ENCODE measurements around the gene GHRHR. TPM values are rescaled to one million over a fixed set of nuclear protein-coding genes. Genes with fewer than 3 reads are reported as not detected.

The GHRHR gene
- total RNA-seq: not detected

GRCh38 chr7:30963842-30964241, at the start of gene GHRHR:
TSS of gene GHRHR (plus strand) at chr7:30963953. CDS start at chr7:30964069, 116 bp downstream.
- H3K9me3 Mint-ChIP-seq (ENCODE audit: insufficient read depth): no peaks in the 10 kb centered on the region
- H3K4me3 Mint-ChIP-seq: no peak within 1 kb of the TSS
- DNase-seq (no peak), ATAC-seq (no peak)
- peaks cover 7% of the 10 kb centered on the region for H3K27me3 Mint-ChIP-seq (ENCODE audit: low read depth)
- H3K27ac Mint-ChIP-seq: no peak within 1 kb of the TSS
- no peaks in the 10 kb centered on the region for H3K36me3 Mint-ChIP-seq (ENCODE audit: low read depth)
- CTCF ChIA-PET: no interaction called here
- H3K4me1 Mint-ChIP-seq (ENCODE audit: low read depth): peaks cover 2% of the 10 kb centered on the region
- POLR2A ChIA-PET: no interaction called here

- DNase-seq (no peak), ATAC-seq (no peak)
- H3K36me3 Mint-ChIP-seq (ENCODE audit: low read depth): no peaks in the 10 kb centered on the region
- CTCF ChIA-PET: no interaction called here
- no peak overlapping the region for H3K4me3 Mint-ChIP-seq
- no peak overlapping the region for H3K27ac Mint-ChIP-seq
- H3K9me3 Mint-ChIP-seq (ENCODE audit: insufficient read depth): no peaks in the 10 kb centered on the region
- POLR2A ChIA-PET: no interaction called here
- no peaks in the 10 kb centered on the region for H3K4me1 Mint-ChIP-seq (ENCODE audit: low read depth)
- no peaks in the 10 kb centered on the region for H3K27me3 Mint-ChIP-seq (ENCODE audit: low read depth)
Observed at GRCh38 chr7:30914596-30914995, 49.2 kb upstream of the GHRHR start.

GRCh38 chr7:30915005-30915601, 48.6 kb upstream of the GHRHR start:
- ChIA-PET CTCF (no interaction called here), POLR2A (no interaction called here)
- Mint-ChIP-seq H3K27ac (no peak overlapping the region), H3K9me3 (ENCODE audit: insufficient read depth) (no peaks in the 10 kb centered on the region), H3K36me3 (ENCODE audit: low read depth) (no peaks in the 10 kb centered on the region), H3K4me1 (ENCODE audit: low read depth) (no peaks in the 10 kb centered on the region), H3K4me3 (no peak overlapping the region), H3K27me3 (ENCODE audit: low read depth) (no peaks in the 10 kb centered on the region)
- ATAC-seq (no peak), DNase-seq (no peak)

GRCh38 chr7:30915751-30916150, 48.0 kb upstream of the GHRHR start:
- Mint-ChIP-seq H3K4me3 (no peak overlapping the region), H3K4me1 (ENCODE audit: low read depth) (no peaks in the 10 kb centered on the region), H3K27ac (no peak overlapping the region), H3K36me3 (ENCODE audit: low read depth) (no peaks in the 10 kb centered on the region), H3K27me3 (ENCODE audit: low read depth) (no peaks in the 10 kb centered on the region), H3K9me3 (ENCODE audit: insufficient read depth) (no peaks in the 10 kb centered on the region)
- DNase-seq: no peak
- ChIA-PET POLR2A (no interaction called here), CTCF (no interaction called here)
- no peak for ATAC-seq

GRCh38 chr7:30916255-30916654, 47.5 kb upstream of the GHRHR start:
- Mint-ChIP-seq H3K9me3 (ENCODE audit: insufficient read depth) (no peaks in the 10 kb centered on the region), H3K36me3 (ENCODE audit: low read depth) (no peaks in the 10 kb centered on the region), H3K27me3 (ENCODE audit: low read depth) (no peaks in the 10 kb centered on the region), H3K4me3 (no peak overlapping the region), H3K4me1 (ENCODE audit: low read depth) (no peaks in the 10 kb centered on the region), H3K27ac (no peak overlapping the region)
- ChIA-PET CTCF (no interaction called here), POLR2A (no interaction called here)
- no peak for DNase-seq
- no peak for ATAC-seq

GRCh38 chr7:30916767-30917166, 47.0 kb upstream of the GHRHR start:
- ChIA-PET CTCF (no interaction called here), POLR2A (no interaction called here)
- no peaks in the 10 kb centered on the region for H3K27me3 Mint-ChIP-seq (ENCODE audit: low read depth)
- H3K4me1 Mint-ChIP-seq (ENCODE audit: low read depth): no peaks in the 10 kb centered on the region
- no peak overlapping the region for H3K27ac Mint-ChIP-seq
- H3K4me3 Mint-ChIP-seq: no peak overlapping the region
- no peaks in the 10 kb centered on the region for H3K36me3 Mint-ChIP-seq (ENCODE audit: low read depth)
- H3K9me3 Mint-ChIP-seq (ENCODE audit: insufficient read depth): no peaks in the 10 kb centered on the region
- DNase-seq (no peak), ATAC-seq (no peak)

GRCh38 chr7:30917216-30917893, 46.4 kb upstream of the GHRHR start:
- CTCF ChIA-PET: no interaction called here
- DNase-seq (no peak), ATAC-seq (no peak)
- no peak overlapping the region for H3K4me3 Mint-ChIP-seq
- no peaks in the 10 kb centered on the region for H3K4me1 Mint-ChIP-seq (ENCODE audit: low read depth)
- no peaks in the 10 kb centered on the region for H3K27me3 Mint-ChIP-seq (ENCODE audit: low read depth)
- H3K27ac Mint-ChIP-seq: no peak overlapping the region
- H3K36me3 Mint-ChIP-seq (ENCODE audit: low read depth): no peaks in the 10 kb centered on the region
- no peaks in the 10 kb centered on the region for H3K9me3 Mint-ChIP-seq (ENCODE audit: insufficient read depth)
- POLR2A ChIA-PET: no interaction called here

GRCh38 chr7:30918676-30919075, 45.1 kb upstream of the GHRHR start:
- H3K36me3 Mint-ChIP-seq (ENCODE audit: low read depth): no peaks in the 10 kb centered on the region
- DNase-seq (no peak), ATAC-seq (no peak)
- H3K27ac Mint-ChIP-seq: no peak overlapping the region
- H3K4me3 Mint-ChIP-seq: no peak overlapping the region
- POLR2A ChIA-PET: no interaction called here
- no peaks in the 10 kb centered on the region for H3K4me1 Mint-ChIP-seq (ENCODE audit: low read depth)
- H3K27me3 Mint-ChIP-seq (ENCODE audit: low read depth): no peaks in the 10 kb centered on the region
- H3K9me3 Mint-ChIP-seq (ENCODE audit: insufficient read depth): no peaks in the 10 kb centered on the region
- CTCF ChIA-PET: no interaction called here

- ATAC-seq (no peak), DNase-seq (no peak)
- ChIA-PET POLR2A (no interaction called here), CTCF (no interaction called here)
- no peaks in the 10 kb centered on the region for H3K27me3 Mint-ChIP-seq (ENCODE audit: low read depth)
- no peak overlapping the region for H3K4me3 Mint-ChIP-seq
- H3K9me3 Mint-ChIP-seq (ENCODE audit: insufficient read depth): no peaks in the 10 kb centered on the region
- no peak overlapping the region for H3K27ac Mint-ChIP-seq
- no peaks in the 10 kb centered on the region for H3K4me1 Mint-ChIP-seq (ENCODE audit: low read depth)
- no peaks in the 10 kb centered on the region for H3K36me3 Mint-ChIP-seq (ENCODE audit: low read depth)
Observed at GRCh38 chr7:30920021-30920583, 43.7 kb upstream of the GHRHR start.

- DNase-seq (no peak), ATAC-seq (no peak)
- H3K27me3 Mint-ChIP-seq (ENCODE audit: low read depth): no peaks in the 10 kb centered on the region
- ChIA-PET CTCF (no interaction called here), POLR2A (no interaction called here)
- H3K9me3 Mint-ChIP-seq (ENCODE audit: insufficient read depth): no peaks in the 10 kb centered on the region
- H3K27ac Mint-ChIP-seq: no peak overlapping the region
- H3K4me3 Mint-ChIP-seq: no peak overlapping the region
- no peaks in the 10 kb centered on the region for H3K36me3 Mint-ChIP-seq (ENCODE audit: low read depth)
- H3K4me1 Mint-ChIP-seq (ENCODE audit: low read depth): no peaks in the 10 kb centered on the region
Observed at GRCh38 chr7:30920584-30921539, 42.9 kb upstream of the GHRHR start.

- ChIA-PET POLR2A (no interaction called here), CTCF (no interaction called here)
- Mint-ChIP-seq H3K27ac (no peak overlapping the region), H3K27me3 (ENCODE audit: low read depth) (no peaks in the 10 kb centered on the region), H3K36me3 (ENCODE audit: low read depth) (no peaks in the 10 kb centered on the region), H3K4me3 (no peak overlapping the region), H3K4me1 (ENCODE audit: low read depth) (no peaks in the 10 kb centered on the region), H3K9me3 (ENCODE audit: insufficient read depth) (no peaks in the 10 kb centered on the region)
- no peak for ATAC-seq
- DNase-seq: no peak
Observed at GRCh38 chr7:30921540-30922401, 42.0 kb upstream of the GHRHR start.

Data from activated CD8-positive, alpha-beta T cell treated with anti-CD3 and anti-CD28 coated beads, Interleukin-2, amount 10 ng/mL, durations not matched to agents 7 days and 5 days (primary cell).